ENCODE measurements around the gene CAMK2B. TPM values are rescaled to one million over a fixed set of nuclear protein-coding genes. Genes with fewer than 3 reads are reported as not detected.

The CAMK2B gene
- total and polyA plus RNA-seq, 9 donors: 0.22 to 1.4 (median 0.45) TPM; not detected in 2

DNA sequence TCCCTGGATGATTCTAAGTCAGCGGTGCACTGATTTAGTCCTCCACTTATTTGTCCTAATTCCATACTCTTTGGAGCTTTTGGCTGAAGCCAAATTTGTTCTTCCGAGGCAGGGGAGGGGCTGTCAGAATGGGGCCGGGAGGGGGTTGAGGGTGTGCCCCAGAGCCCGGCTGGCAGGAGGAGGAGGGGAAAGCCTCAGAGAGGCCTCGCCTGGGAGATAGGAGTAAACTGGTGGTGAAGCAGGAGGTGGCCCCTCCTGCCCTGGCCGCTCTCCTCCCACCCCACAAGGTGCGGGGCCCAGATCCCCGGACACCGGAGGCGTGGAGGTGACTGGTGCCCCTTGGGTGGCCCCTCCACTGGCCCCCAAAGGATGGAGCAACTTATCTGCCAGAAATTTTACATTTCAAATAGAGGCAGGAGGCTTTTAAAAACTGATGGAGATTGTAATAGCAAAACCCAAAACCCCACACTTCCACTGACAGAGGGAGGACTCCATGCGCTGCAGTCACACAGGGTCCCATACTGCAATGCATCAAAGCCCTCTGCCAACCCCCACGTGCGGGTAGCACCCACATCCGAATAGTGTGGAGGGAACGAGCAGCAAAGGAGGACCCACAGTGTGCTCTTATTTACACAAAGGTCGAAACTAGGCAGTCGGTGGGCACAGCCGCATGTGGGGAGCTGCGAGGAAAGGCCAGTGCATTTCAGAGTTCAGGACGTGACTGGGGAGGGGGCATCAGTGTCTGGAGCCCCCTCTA, 61.9 kb downstream of the CAMK2B start:
- TF ChIP-seq POLR2A (IDR thresholded peaks at IDR 0.05): no peak
- no peak for TF ChIP-seq EP300 (IDR thresholded peaks at IDR 0.05)
- TF ChIP-seq, protein P1, sequence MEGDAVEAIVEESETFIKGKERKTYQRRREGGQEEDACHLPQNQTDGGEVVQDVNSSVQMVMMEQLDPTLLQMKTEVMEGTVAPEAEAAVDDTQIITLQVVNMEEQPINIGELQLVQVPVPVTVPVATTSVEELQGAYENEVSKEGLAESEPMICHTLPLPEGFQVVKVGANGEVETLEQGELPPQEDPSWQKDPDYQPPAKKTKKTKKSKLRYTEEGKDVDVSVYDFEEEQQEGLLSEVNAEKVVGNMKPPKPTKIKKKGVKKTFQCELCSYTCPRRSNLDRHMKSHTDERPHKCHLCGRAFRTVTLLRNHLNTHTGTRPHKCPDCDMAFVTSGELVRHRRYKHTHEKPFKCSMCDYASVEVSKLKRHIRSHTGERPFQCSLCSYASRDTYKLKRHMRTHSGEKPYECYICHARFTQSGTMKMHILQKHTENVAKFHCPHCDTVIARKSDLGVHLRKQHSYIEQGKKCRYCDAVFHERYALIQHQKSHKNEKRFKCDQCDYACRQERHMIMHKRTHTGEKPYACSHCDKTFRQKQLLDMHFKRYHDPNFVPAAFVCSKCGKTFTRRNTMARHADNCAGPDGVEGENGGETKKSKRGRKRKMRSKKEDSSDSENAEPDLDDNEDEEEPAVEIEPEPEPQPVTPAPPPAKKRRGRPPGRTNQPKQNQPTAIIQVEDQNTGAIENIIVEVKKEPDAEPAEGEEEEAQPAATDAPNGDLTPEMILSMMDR (IDR thresholded peaks at IDR 0.05): no peak
- Histone ChIP-seq H3K27me3 (no peaks in the 10 kb centered on the region), H3K9me3 (no peaks in the 10 kb centered on the region), H3K27ac (no peak overlapping the region), H3K36me3 (no peaks in the 10 kb centered on the region), H3K4me3 (no peak overlapping the region), H3K4me1 (ENCODE audit: insufficient read depth) (no peaks in the 10 kb centered on the region)
- 74 to 77% (median 74%) methylated on average over 20 of the region's 20 CpGs for WGBS, 3 donors
- DNase-seq: no peak
- intact Hi-C loops (cut with DNase I): no loop called here

DNA sequence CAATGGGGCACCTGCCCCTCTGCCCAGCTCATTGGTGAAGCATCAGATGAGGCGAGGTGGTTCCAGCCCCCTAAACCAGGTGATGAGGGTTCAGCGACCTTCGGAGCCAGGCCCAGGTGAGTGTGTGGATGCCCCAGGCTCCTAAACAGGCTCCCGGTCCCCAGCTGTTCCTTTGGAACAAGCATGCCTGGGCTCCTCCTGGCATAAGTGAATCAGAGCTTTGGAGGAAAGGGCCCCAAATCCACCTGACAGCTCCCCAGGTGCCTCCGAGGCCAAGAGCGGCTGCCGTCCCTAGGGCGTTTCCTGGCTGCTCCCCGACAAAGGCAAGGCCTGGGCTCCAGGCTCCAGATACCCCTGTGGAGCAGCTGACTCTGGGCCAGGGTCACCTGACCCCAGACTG, 63.4 kb downstream of the CAMK2B start:
- Histone ChIP-seq H3K4me1 (ENCODE audit: insufficient read depth) (no peaks in the 10 kb centered on the region), H3K27ac (no peak overlapping the region), H3K27me3 (no peaks in the 10 kb centered on the region), H3K36me3 (no peaks in the 10 kb centered on the region), H3K9me3 (no peaks in the 10 kb centered on the region), H3K4me3 (no peak overlapping the region)
- intact Hi-C loops (cut with DNase I): no loop called here
- 93 to 96% (median 95%) methylated on average over 9 of the region's 9 CpGs for WGBS, 3 donors
- TF ChIP-seq, protein P1 (IDR thresholded peaks at IDR 0.05): no peak
- TF ChIP-seq EP300 (IDR thresholded peaks at IDR 0.05) (no peak), POLR2A (IDR thresholded peaks at IDR 0.05) (no peak)
- DNase-seq: no peak

- no peaks in the 10 kb centered on the region for H3K27me3 ChIP-seq
- no peak for DNase-seq
- WGBS, 3 donors: 88 to 91% (median 90%) methylated on average over 5 of the region's 5 CpGs
- no peaks in the 10 kb centered on the region for H3K36me3 ChIP-seq
- TF ChIP-seq POLR2A (IDR thresholded peaks at IDR 0.05) (no peak), EP300 (IDR thresholded peaks at IDR 0.05) (no peak)
- TF ChIP-seq, protein P1 (IDR thresholded peaks at IDR 0.05): no peak
- H3K4me3 ChIP-seq: no peak overlapping the region
- no peaks in the 10 kb centered on the region for H3K4me1 ChIP-seq (ENCODE audit: insufficient read depth)
- intact Hi-C loops (cut with DNase I): no loop called here
- no peak overlapping the region for H3K27ac ChIP-seq
- no peaks in the 10 kb centered on the region for H3K9me3 ChIP-seq
These were observed 64.2 kb downstream of the CAMK2B start for GRCh38 chr7:44261240-44261639.

DNA sequence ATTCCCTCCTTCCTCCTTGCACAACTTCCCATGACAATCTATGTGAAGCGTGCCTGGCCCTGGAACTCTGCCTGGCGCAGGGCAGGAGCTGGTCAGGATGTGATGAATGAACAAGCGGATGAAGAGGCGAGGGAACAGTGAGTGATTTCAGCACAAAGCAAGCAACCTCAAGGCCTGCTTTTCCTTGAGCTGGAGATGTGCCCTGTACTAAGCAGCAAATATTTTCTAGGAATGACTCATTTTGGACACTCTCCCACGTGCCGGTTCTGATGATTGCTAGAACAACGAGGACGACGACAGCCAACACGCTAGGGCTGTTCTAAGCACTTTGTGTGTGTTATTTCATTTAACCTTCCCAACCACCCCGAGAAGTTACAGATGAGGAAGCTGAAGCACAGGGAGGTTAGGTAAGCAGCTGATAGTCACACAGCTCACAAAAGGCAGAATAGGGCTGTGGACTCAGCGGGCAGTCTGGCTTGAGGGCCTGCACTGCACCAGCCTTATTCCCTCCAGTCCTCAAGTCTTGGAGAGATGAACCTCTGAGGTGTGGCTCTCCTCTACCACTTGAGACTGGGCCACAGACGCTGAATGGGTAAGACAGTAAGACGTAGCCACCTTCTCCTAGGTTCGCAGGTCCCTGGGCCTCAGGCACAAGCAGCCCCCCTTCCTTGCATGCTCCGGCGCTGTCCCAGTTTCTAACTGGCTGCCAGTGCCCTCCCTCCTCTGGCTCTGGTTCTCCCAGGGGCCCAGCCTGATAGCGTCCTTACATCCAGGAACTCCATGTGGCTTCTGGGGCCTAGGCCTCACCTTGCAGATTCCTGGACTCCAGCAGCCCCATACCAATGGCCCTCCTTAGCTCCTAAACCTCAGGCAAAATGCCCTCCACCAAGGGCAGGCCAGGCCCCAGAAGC, 65.6 kb downstream of the CAMK2B start:
- DNase-seq: peak; percentile 41 to 75 (median 69)
- TF ChIP-seq EP300 (IDR thresholded peaks at IDR 0.05) (no peak), POLR2A (IDR thresholded peaks at IDR 0.05) (no peak)
- TF ChIP-seq, protein P1 (IDR thresholded peaks at IDR 0.05): no peak
- H3K9me3 ChIP-seq: no peaks in the 10 kb centered on the region
- H3K27me3 ChIP-seq: no peaks in the 10 kb centered on the region
- intact Hi-C loops (cut with DNase I): no loop called here
- no peaks in the 10 kb centered on the region for H3K4me1 ChIP-seq (ENCODE audit: insufficient read depth)
- H3K36me3 ChIP-seq: no peaks in the 10 kb centered on the region
- WGBS, 3 donors: 42 to 48% (median 44%) methylated on average over 18 of the region's 18 CpGs
- no peak overlapping the region for H3K27ac ChIP-seq
- no peak overlapping the region for H3K4me3 ChIP-seq
